GM19099 (cell line): ENCODE results near the gene NEDD4.

Experiments used
- POLR2A ChIP-seq: IDR thresholded peaks from 3 replicates; pipeline ENCODE4 v1.6.1; 2011; ENCODE audit warnings: low read depth; ENCODE audit not compliant: insufficient read length; ENCODE audit errors: extremely low read depth

NEDD4 gene

DNA sequence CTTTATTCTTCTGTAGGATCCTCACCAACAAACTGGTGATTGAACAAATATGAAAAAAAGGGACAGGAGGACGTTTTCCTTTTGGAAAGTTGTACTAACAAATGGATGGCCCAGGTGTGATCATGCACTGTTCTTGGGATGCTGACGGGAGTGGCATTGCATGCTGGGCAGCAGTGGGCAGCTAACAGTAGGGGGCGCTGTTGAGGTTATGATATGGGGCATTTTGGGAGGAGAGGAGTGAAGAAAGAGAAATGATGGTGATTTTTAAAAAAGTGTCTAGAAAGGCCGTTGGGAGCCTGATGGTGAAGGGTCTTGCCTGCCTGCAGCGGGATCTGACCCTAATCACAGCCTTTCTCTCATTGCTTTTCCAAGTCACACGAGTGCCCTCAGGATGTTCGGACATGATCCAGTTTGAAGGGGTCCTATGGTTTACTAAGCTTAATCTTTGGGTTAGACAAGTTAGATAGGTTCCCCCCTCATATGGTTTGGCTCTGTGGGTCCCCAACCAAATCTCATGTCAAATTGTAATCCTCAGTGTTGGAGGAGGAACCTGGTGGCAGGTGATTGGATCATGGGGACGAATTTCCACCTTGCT, 204.2 kb downstream of the NEDD4 start:
- no peak for TF ChIP-seq POLR2A

DNA sequence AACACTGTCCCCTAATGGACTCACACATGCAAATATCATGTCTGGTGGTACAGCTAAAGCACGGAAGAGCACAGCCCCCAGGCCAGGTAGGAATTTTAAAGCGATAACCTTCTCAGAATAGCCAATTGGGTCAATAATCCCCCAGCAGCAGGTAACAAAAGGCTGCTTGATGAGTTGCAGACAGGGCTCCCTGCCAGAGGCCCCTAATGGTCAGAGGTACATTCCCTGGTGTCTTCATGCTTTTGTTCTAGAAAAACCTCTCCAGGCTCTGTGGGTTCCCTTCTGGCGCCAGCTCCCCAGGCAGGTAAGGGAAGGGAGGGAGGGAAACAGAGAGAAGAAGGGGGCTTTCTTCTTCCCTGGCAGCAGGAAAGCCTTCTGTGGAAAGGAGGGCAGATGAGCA, 207.1 kb downstream of the NEDD4 start:
- no peak for TF ChIP-seq POLR2A

DNA sequence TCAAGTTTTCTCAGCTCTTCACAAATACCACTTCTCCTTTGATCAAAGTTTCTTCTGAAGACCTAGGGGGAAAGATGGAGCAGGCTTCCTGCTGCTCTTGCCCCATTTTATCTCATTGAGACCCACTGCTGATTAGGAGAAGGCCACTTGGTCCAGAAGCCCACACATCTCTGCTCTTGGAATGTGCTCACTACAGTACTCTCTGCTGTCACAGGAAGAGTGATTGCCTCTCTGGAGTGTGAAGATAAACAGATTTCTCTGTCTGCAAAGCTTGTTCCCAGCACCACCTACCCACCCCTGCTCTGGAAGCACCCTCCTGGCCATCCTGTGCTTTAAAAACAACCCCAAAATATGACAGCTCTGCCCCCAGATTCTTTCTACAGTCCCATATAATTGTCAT, 209.1 kb downstream of the NEDD4 start:
- no peak for TF ChIP-seq POLR2A

DNA sequence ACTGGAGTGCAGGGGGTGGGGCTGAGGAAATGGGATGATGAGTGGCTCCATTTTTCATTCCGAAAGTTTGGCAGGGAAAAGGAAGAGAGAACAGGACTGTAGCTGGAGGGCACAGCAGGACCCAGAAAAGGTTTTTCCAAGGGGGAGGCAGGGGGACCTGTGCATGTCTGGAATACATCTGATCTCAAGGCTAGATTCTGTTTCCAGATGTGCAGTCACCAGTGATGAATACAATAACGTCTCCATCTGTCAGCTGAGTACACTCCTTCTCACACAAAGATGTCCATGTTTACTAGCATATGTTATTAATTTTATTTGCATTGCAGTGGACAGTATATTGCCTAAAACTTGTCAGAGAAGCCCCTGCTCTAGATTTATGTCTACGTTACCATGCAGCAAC, 210.5 kb downstream of the NEDD4 start:
- no peak for TF ChIP-seq POLR2A

DNA sequence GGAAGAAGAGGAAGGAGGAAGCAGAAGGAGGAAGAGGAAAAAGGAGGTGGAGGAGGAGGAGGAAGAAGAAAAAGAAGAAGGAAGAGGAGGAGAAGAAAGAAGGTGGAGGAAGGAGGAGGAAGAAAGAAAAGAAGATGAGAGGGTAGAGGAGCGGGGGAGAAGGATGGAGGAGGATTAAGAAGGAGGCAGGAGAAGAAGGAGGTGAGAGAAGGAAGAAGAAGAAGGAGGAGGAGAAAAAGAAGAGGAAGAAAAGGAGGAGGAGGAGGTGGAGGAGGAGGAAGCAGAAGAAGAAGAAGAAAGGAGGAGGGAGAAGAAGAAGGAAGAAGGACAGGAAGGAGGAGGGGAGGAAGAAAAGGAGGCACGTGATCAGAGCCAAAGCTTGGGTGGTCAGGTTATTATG, 213.1 kb downstream of the NEDD4 start:
- no peak for TF ChIP-seq POLR2A

DNA sequence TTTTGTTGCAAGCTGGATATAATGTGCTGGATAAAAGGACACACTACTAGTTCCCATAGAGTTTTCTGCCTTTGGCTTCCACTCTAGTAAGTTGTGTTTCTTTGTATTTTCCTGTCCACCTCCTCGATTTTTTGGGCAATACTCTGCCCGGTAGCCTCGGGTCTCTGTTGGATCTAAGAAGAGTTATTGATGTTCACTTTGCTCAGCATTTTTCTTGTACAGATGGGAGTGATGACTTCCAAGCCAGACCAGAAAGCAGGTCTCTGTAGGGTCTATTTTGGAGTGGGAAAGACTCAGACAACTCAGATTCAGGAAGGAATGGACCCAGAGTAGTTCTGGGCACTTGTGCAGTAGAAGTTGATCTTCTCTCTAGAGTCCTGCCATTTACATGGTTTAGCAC, 214.5 kb downstream of the NEDD4 start:
- no peak for TF ChIP-seq POLR2A
